GM23248 (cell line): Measurements from ENCODE around the gene PEMT.

Source experiments
- EZH2 ChIP-seq: fragments of 200-600 bp; sonication (generic); IDR thresholded peaks from 2 replicates; pipeline ENCODE4 v1.6.1; 2018; ENCODE audit warnings: antibody characterized with exemption, mild to moderate bottlenecking; ENCODE audit not compliant: insufficient read depth, poor library complexity, severe bottlenecking
- EZH2phosphoT487 ChIP-seq: fragments of 200-600 bp; sonication (generic); IDR thresholded peaks from 2 replicates; pipeline ENCODE4 v1.6.1; 2018; ENCODE audit warnings: antibody characterized with exemption, moderate library complexity, mild to moderate bottlenecking, low read depth; ENCODE audit not compliant: insufficient read depth

- no peak for TF ChIP-seq EZH2
- no peak for TF ChIP-seq EZH2phosphoT487
These were observed 43.5 kb downstream of the PEMT start for GRCh38 chr17:17548044-17548443.
